ENCODE measurements around the gene TEX29.

The TEX29 gene

DNA sequence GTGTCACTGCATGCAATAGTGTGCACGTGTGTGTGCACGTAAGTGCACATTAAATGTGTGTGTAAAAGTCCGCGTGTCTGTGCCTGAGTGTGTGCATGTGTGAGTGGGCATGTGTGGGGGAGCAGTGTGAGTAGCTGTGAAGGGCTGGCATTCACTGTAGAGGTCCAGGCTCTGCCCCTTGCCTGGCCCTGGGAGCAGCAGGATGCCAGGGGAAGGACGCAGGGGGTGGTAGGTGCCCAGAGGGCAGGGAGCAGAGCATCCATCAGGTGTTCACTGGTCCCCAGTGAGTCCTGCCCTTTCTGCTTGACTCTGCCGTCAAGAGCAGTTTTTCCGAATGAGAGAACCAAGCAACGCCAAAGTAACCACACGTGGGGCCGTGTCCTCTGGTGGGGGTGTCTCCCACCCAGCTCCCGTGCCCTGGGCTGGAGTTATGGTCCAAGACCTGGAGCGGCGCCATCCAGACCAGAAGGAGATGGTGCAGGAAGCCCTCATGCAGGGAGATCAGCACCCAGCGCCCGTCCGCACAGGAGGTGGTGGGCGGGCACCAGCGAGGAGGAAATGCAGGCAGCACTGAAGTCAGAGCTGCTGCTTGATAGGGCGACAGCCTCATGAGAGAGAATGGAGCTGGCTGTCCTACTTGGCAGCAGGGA lies 68.5 kb downstream of the TEX29 start:
- peaks cover 2% of the 10 kb centered on the region for H3K9me3 ChIP-seq (ENCODE audit: severe bottlenecking)
- no peak overlapping the region for H3K27ac ChIP-seq
- peaks cover 96% of the 10 kb centered on the region for H3K27me3 ChIP-seq (ENCODE audit: insufficient read depth, low read depth, severe bottlenecking)
- H3K4me3 ChIP-seq (ENCODE audit: low read depth, low read length): no peak overlapping the region
- DNase-seq: no peak
- H3K36me3 ChIP-seq: no peaks in the 10 kb centered on the region
- TF ChIP-seq, protein P1, sequence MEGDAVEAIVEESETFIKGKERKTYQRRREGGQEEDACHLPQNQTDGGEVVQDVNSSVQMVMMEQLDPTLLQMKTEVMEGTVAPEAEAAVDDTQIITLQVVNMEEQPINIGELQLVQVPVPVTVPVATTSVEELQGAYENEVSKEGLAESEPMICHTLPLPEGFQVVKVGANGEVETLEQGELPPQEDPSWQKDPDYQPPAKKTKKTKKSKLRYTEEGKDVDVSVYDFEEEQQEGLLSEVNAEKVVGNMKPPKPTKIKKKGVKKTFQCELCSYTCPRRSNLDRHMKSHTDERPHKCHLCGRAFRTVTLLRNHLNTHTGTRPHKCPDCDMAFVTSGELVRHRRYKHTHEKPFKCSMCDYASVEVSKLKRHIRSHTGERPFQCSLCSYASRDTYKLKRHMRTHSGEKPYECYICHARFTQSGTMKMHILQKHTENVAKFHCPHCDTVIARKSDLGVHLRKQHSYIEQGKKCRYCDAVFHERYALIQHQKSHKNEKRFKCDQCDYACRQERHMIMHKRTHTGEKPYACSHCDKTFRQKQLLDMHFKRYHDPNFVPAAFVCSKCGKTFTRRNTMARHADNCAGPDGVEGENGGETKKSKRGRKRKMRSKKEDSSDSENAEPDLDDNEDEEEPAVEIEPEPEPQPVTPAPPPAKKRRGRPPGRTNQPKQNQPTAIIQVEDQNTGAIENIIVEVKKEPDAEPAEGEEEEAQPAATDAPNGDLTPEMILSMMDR (IDR thresholded peaks at IDR 0.05; ENCODE audit: low read depth, low read length): no peak

DNA sequence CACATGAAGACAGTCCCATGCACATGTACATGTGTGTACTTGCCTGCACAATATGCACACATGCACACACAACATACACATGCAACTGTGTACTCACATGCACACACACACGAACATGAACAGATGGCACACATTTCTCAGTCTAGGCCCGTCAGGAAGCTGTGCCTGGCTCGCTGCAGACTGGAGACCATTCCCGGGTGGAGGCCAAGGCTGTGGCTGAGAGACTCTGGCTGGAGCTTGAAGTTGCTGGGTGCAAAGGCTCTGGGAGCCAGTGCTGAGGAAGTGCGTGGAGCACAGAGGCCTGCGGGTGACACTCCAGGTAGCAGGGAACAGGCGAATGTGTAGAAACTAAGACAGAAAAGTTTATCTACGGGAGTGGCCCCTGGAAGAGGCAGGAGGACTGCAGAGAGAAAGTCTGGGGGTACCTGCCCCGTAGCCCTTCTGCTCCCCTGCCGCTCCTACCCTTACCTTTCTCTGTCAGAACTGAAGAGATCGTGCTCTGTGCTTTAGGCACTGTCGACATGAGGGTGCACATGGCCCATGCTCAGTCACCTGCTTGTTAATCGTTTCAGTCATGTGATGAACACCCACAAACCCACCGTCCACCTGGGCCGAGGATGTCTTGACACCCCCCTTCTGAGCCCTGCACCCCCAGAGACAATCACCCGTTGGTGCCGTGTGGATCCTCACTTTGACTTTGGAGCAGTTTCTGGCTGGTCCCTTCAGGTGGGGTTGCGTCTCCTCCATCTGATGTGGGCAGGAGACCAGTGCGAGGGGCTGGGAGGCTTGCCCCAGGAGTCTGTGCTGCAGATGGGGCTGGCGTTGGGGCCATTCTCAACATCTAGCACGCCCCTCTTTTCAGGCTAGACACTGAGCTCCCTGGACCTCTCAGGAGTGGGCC lies 69.4 kb downstream of the TEX29 start:
- no peak overlapping the region for H3K27ac ChIP-seq
- H3K36me3 ChIP-seq: no peaks in the 10 kb centered on the region
- TF ChIP-seq, protein P1 (IDR thresholded peaks at IDR 0.05; ENCODE audit: low read depth, low read length): no peak
- no peak overlapping the region for H3K4me3 ChIP-seq (ENCODE audit: low read depth, low read length)
- peaks cover 96% of the 10 kb centered on the region for H3K27me3 ChIP-seq (ENCODE audit: insufficient read depth, low read depth, severe bottlenecking)
- H3K9me3 ChIP-seq (ENCODE audit: severe bottlenecking): peaks cover 2% of the 10 kb centered on the region
- no peak for DNase-seq

DNA sequence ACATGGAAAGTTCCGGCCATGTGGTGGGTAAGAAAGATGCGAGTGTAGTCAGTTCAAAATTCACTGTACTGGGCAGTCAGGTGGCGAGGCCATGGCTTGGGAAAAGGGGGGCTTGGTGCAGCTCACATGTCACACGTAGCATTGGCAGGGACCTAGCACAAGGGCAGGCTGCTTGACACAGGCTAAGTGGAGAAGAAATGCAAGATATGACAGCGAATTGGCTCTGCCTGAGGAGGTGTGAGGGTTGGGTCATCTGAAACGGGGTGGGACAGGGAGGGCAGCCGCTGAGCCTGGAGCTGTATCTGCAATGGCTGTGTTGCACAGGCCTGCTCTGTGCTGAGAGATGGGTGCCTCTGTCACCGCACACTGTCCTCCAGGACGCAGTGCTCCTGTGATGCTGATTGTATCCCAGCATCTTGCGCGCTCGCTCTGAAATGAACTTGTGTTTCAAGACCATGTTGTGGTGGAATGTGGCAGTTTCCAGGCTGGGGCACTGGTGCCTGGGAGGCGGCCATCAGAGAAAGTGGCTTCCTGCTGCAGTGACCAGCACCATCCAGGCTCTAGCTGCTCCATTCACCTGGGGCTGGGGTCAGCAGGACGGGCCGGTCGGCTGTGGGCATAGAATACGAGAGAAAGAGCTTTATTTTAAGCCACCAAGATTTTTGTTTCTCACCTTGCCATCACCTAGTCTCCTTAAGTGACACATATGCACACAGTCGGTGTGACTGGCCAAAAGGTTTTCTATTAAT lies 70.3 kb downstream of the TEX29 start:
- peaks cover 4% of the 10 kb centered on the region for H3K9me3 ChIP-seq (ENCODE audit: severe bottlenecking)
- H3K27ac ChIP-seq: no peak overlapping the region
- no peak overlapping the region for H3K4me3 ChIP-seq (ENCODE audit: low read depth, low read length)
- TF ChIP-seq, protein P1 (IDR thresholded peaks at IDR 0.05; ENCODE audit: low read depth, low read length): no peak
- no peak for DNase-seq
- peaks cover 96% of the 10 kb centered on the region for H3K27me3 ChIP-seq (ENCODE audit: insufficient read depth, low read depth, severe bottlenecking)
- no peaks in the 10 kb centered on the region for H3K36me3 ChIP-seq

DNA sequence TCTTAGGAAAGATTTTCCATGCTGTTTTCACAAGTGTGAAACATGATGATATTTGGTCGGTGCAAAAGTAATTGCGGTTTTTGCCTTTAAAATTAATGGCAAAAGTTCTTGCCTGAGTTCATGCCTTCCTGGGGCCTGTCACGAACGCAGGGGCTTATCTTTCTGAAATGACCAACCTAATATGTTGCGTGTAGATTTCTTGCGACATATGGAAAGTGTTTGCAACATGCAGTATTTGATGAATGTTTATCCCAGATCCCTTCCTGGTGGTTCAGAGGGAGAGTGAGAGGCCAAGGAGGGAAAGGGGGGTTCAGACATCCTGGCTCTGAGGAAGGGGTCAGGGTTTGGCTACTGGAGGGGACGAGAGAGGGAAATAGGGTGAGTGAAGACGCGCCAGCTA lies 72.0 kb downstream of the TEX29 start:
- H3K9me3 ChIP-seq (ENCODE audit: severe bottlenecking): peaks cover 4% of the 10 kb centered on the region
- H3K4me3 ChIP-seq (ENCODE audit: low read depth, low read length): no peak overlapping the region
- no peak for DNase-seq
- H3K36me3 ChIP-seq: no peaks in the 10 kb centered on the region
- peaks cover 100% of the 10 kb centered on the region for H3K27me3 ChIP-seq (ENCODE audit: insufficient read depth, low read depth, severe bottlenecking)
- TF ChIP-seq, protein P1 (IDR thresholded peaks at IDR 0.05; ENCODE audit: low read depth, low read length): no peak
- no peak overlapping the region for H3K27ac ChIP-seq

DNA sequence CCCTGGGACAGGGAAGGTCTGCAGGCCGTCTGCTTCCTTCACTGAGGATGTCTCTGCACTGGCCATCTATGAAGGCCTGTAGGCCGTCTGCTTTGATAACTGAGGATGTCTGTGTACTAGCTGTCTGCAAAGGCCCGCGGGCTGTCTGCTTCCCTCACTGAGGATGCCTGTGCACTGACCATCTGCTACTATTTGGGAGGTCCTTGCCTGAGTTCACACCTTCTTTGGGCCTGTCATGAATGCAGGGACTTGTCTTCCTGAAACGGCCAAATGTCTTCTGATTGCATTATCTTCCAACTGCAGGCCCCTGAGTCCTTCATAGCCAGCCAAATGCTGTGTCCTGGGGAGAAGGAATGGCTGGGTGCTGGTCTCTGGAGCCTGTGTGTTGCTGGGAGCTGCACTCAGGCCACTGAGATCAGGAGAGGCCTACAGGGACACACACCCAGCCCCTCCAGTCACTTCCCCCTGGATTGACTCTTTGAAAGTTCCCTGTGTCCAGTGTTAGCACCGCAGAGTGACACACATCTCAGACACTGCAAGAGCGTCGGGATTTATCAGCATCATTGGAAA lies 72.9 kb downstream of the TEX29 start:
- no peak overlapping the region for H3K27ac ChIP-seq
- H3K9me3 ChIP-seq (ENCODE audit: severe bottlenecking): peaks cover 4% of the 10 kb centered on the region
- H3K27me3 ChIP-seq (ENCODE audit: insufficient read depth, low read depth, severe bottlenecking): peaks cover 100% of the 10 kb centered on the region
- TF ChIP-seq, protein P1 (IDR thresholded peaks at IDR 0.05; ENCODE audit: low read depth, low read length): no peak
- DNase-seq: no peak
- H3K36me3 ChIP-seq: no peaks in the 10 kb centered on the region
- H3K4me3 ChIP-seq (ENCODE audit: low read depth, low read length): no peak overlapping the region
